DMS153 (cell line): ENCODE measurements around the gene ATP5MG.

Source experiments
- DNase-seq: peaks from one replicate; lab custom pipeline; 2025; lab: John Stamatoyannopoulos, UW

Gene ATP5MG

GRCh38 chr11:118442908-118443589 is 41.6 kb downstream of the ATP5MG start:
- no peak for DNase-seq

GRCh38 chr11:118443590-118444218 is 42.3 kb downstream of the ATP5MG start:
- DNase-seq = no peak

- DNase-seq = no peak
Observed at GRCh38 chr11:118447423-118447822, 46.0 kb downstream of the ATP5MG start.

DNA sequence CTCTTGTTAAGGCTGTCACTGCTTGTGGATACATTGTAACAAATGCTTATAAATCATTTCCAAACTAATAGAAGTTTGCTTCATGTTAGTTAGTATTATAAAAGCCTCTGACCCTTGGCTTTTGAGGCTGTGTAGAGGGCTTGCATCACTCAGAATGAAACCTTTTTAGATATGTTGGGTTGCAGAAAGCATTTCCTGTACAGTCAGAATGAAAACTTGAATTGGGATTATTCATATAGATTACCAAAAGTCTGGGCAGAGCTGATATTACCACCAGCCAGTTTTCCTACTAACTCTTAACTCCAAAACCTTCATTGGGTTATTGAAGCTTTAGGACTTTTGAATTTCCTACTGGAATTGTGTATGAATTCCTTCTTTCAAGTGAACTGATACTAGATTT is 46.9 kb downstream of the ATP5MG start:
- DNase-seq = no peak

DNA sequence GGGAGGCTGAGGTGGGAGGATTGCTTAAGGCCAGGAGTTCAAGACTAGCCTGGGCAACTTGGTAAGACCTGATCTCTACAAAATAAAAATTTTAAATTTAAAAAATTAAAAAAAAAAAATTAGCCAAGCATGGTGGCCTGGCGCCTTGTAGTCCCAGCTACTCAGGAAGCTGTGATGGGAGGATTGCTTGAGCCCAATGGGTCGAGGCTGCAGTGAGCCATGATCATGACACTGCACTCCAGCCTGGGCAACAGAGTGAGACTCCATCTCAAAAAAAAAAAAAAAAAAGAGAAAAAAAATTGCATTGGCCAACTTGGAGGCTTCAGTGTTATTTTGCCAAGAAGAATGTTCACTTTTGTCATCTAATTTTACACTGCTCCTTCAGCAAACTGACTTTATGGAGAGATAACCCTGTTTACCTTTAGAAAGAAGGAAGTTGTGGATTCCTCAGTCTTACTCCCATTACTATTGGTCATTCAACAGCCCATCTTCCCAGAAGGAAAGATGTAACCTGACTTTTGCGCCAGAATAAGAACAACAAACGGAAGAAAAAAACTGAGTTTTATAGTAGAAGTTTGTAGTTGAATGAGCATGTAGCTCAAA is 48.0 kb downstream of the ATP5MG start:
- no peak for DNase-seq

DNA sequence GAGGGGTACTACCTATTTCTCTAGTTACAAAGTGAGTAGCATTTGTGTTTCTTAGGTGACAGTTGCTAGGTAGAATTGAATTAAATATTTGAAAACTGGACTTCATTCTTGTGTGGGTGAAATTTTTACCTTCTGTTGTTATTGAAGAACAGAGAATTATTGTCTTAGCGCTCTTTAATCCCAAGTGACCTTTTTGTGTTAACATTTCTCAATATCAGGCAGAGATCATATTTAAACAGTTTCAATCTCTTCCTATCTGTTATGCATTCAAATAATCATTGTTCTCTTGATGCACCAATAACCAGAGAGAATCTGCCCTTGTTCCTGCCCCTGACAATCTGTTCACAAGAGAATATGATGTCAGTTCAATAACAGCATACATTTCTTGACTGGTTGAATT is 49.0 kb downstream of the ATP5MG start:
- DNase-seq = no peak
